Hepatic stellate cell (primary cell): ENCODE measurements around the gene MME.
"Not testable (repeated sequence)": the region's sequence is repeated elsewhere in the genome, so short reads cannot be mapped to it uniquely, and the experiment has no call there.

Source experiments
- DNase-seq: peaks from one replicate; pipeline ENCODE4 v3.0.0; 2011; ENCODE audit warnings: low spot score

The MME gene

GRCh38 chr3:155193868-155194267 is 113.7 kb downstream of the MME start:
- no peak for DNase-seq

GRCh38 chr3:155194973-155195957 is 115.1 kb downstream of the MME start:
- DNase-seq = no peak

GRCh38 chr3:155196131-155197021 is 116.3 kb downstream of the MME start:
- no peak for DNase-seq

GRCh38 chr3:155197786-155198185 is 117.7 kb downstream of the MME start:
- DNase-seq = no peak

GRCh38 chr3:155202626-155203025 is 122.5 kb downstream of the MME start:
- DNase-seq = no peak

- DNase-seq = no peak
Measured at GRCh38 chr3:155204851-155205250, 124.7 kb downstream of the MME start.

- no peak for DNase-seq
Measured at GRCh38 chr3:155208183-155208800, 128.2 kb downstream of the MME start.

- no peak for DNase-seq
Measured at GRCh38 chr3:155210736-155211135, 130.6 kb downstream of the MME start.

- DNase-seq = no peak
Measured at GRCh38 chr3:155211266-155211665, 131.1 kb downstream of the MME start.

- DNase-seq = no peak
Measured at GRCh38 chr3:155211940-155212339, 131.8 kb downstream of the MME start.

- DNase-seq = not testable (repeated sequence)
Measured at GRCh38 chr3:155216007-155216406, 135.9 kb downstream of the MME start.

- DNase-seq = no peak
Measured at GRCh38 chr3:155217591-155217990, 137.5 kb downstream of the MME start.

GRCh38 chr3:155218462-155218861 is 138.3 kb downstream of the MME start:
- DNase-seq = no peak

- no peak for DNase-seq
Measured at GRCh38 chr3:155219106-155219505, 139.0 kb downstream of the MME start.

GRCh38 chr3:155225417-155225816 is 145.3 kb downstream of the MME start:
- no peak for DNase-seq

- no peak for DNase-seq
Measured at GRCh38 chr3:155227141-155227540, 147.0 kb downstream of the MME start.

GRCh38 chr3:155228676-155229075 is 148.6 kb downstream of the MME start:
- no peak for DNase-seq

- DNase-seq = no peak
Measured at GRCh38 chr3:155229086-155229485, 149.0 kb downstream of the MME start.

GRCh38 chr3:155230382-155230781 is 150.3 kb downstream of the MME start:
- no peak for DNase-seq

- DNase-seq = no peak
Measured at GRCh38 chr3:155231792-155232191, 151.7 kb downstream of the MME start.

GRCh38 chr3:155232605-155233004 is 152.5 kb downstream of the MME start:
- DNase-seq = peak; percentile 9

GRCh38 chr3:155233213-155233612 is 153.1 kb downstream of the MME start:
- peak; percentile 7 for DNase-seq
